ENCODE data around the gene LASP1. TPM values are rescaled to one million over a fixed set of nuclear protein-coding genes. Genes with fewer than 3 reads are reported as not detected.
A peak's percentile ranks its signal among the peaks of the same experiment; 100 is the strongest.

LASP1 gene
- total RNA-seq, 1 donor from 2014 or later: 69.0 TPM

- DNase-seq (ENCODE audit: extremely low spot score in 2 of 2): no peak
Measured at GRCh38 chr17:38867179-38867967, 2.5 kb upstream of the LASP1 start.

GRCh38 chr17:38867968-38868816, 1.7 kb upstream of the LASP1 start:
- no peak for DNase-seq (ENCODE audit: extremely low spot score in 2 of 2)
- Histone ChIP-seq H3K9me3 (no peaks in the 10 kb centered on the region), H3K36me3 (no peaks in the 10 kb centered on the region), H3K4me1 (peaks cover 36% of the 10 kb centered on the region), H3K4me3 (peak overlapping the region; percentile 91 to 96), H3K27me3 (no peaks in the 10 kb centered on the region), H3K27ac (peak overlapping the region; percentile 95)
- intact Hi-C loops (cut with DNase I): no loop called here
- TF ChIP-seq POLR2A (IDR thresholded peaks at IDR 0.05) (no peak), POLR2AphosphoS5 (IDR thresholded peaks at IDR 0.05; ENCODE audit: insufficient read depth in 1 of 2, low read depth in 1 of 2) (peak in 1 of 2 donors; percentile 26), CTCF (IDR thresholded peaks at IDR 0.05) (no peak)

More at GRCh38 chr17:38867179-38867967, 2.5 kb upstream of the LASP1 start:
- peaks cover 28% of the 10 kb centered on the region for H3K4me1 ChIP-seq
- peak overlapping the region; percentile 91 to 96 for H3K4me3 ChIP-seq
- H3K9me3 ChIP-seq: no peaks in the 10 kb centered on the region
- intact Hi-C loops (cut with DNase I): no loop called here
- H3K27me3 ChIP-seq: no peaks in the 10 kb centered on the region
- H3K27ac ChIP-seq: peak overlapping the region; percentile 95
- H3K36me3 ChIP-seq: no peaks in the 10 kb centered on the region
- TF ChIP-seq CTCF (IDR thresholded peaks at IDR 0.05) (peak in 1 of 3 experiments; percentile 27), POLR2A (IDR thresholded peaks at IDR 0.05) (no peak), POLR2AphosphoS5 (IDR thresholded peaks at IDR 0.05; ENCODE audit: insufficient read depth in 1 of 2, low read depth in 1 of 2) (peak in 1 of 2 donors; percentile 46)

GRCh38 chr17:38868817-38869525, 887 bp upstream of the LASP1 start:
- peak overlapping the region; percentile 91 to 96 for H3K4me3 ChIP-seq
- no peaks in the 10 kb centered on the region for H3K36me3 ChIP-seq
- H3K9me3 ChIP-seq: no peaks in the 10 kb centered on the region
- H3K27me3 ChIP-seq: no peaks in the 10 kb centered on the region
- TF ChIP-seq POLR2AphosphoS5 (IDR thresholded peaks at IDR 0.05; ENCODE audit: insufficient read depth in 1 of 2, low read depth in 1 of 2): peak in 1 of 2 donors; percentile 86
- TF ChIP-seq CTCF (IDR thresholded peaks at IDR 0.05): no peak
- TF ChIP-seq POLR2A (IDR thresholded peaks at IDR 0.05): peak in 1 of 2 donors; percentile 12
- DNase-seq (ENCODE audit: extremely low spot score in 2 of 2): peak in 1 of 2 donors; percentile 98
- intact Hi-C loops (cut with DNase I): no loop called here
- H3K4me1 ChIP-seq: peaks cover 44% of the 10 kb centered on the region
- H3K27ac ChIP-seq: peak overlapping the region; percentile 95

- Histone ChIP-seq H3K27me3 (no peaks in the 10 kb centered on the region), H3K27ac (peak overlapping the region; percentile 95), H3K4me3 (peak overlapping the region; percentile 91 to 96), H3K4me1 (peaks cover 59% of the 10 kb centered on the region), H3K9me3 (no peaks in the 10 kb centered on the region), H3K36me3 (no peaks in the 10 kb centered on the region)
- intact Hi-C loops (cut with DNase I): loop anchor here (5.0 to 10.0 kb wide), 2 partner anchors 54 to 282 kb away; partner anchors contain the start of genes LASP1NB and PLXDC1
- no peak for TF ChIP-seq POLR2A (IDR thresholded peaks at IDR 0.05)
- TF ChIP-seq POLR2AphosphoS5 (IDR thresholded peaks at IDR 0.05; ENCODE audit: insufficient read depth in 1 of 2, low read depth in 1 of 2): peak; percentile 5 to 82
- TF ChIP-seq CTCF (IDR thresholded peaks at IDR 0.05): peak in 1 of 3 experiments; percentile 2
- no peak for DNase-seq (ENCODE audit: extremely low spot score in 2 of 2)
Measured at GRCh38 chr17:38870259-38871165, 654 bp downstream of the LASP1 start.
